ENCODE data around the gene ARL15. TPM values are rescaled to one million over a fixed set of nuclear protein-coding genes. Genes with fewer than 3 reads are reported as not detected.
"Not testable (repeated sequence)": the region's sequence is repeated elsewhere in the genome, so short reads cannot be mapped to it uniquely, and the experiment has no call there.

Gene ARL15
- polyA plus RNA-seq, 1 of the 3 experiments (the other 2 are of a cell fraction): 6.4 TPM

GRCh38 chr5:53856506-53856905 is 453.9 kb downstream of the ARL15 start (continued):
- TF ChIP-seq IRF3 (IDR thresholded peaks at IDR 0.05; ENCODE audit: low read depth, low read length): no peak
- TF ChIP-seq MAX (IDR thresholded peaks at IDR 0.05; ENCODE audit: low read depth): no peak
- no peak for TF ChIP-seq PBX3 (IDR thresholded peaks at IDR 0.05)
- TF ChIP-seq USF1 (IDR thresholded peaks at IDR 0.05; ENCODE audit: borderline replicate concordance, low read depth): no peak

GRCh38 chr5:53836851-53837430 is 473.4 kb downstream of the ARL15 start:
- H2AFZ ChIP-seq (ENCODE audit: low read depth); H3K79me2 ChIP-seq (ENCODE audit: insufficient read depth); H3K9me3 ChIP-seq; H3K36me3 ChIP-seq (replicated peaks in 1 of 2; ENCODE audit: control insufficient read depth in 1 of 2, insufficient read depth in 2 of 2, low read length in 1 of 2); POLR2A ChIA-PET; H3K27ac ChIP-seq (ENCODE audit: low read depth in 2 of 2, low read length in 1 of 2); H3K4me3 ChIP-seq (ENCODE audit: low read depth in 2 of 2, low read length in 1 of 2); H3K9me2 ChIP-seq; H4K20me1 ChIP-seq (ENCODE audit: insufficient read depth); H3K27me3 ChIP-seq (ENCODE audit: insufficient read depth); CTCF ChIA-PET; H3K4me1 ChIP-seq (ENCODE audit: control insufficient read depth in 1 of 2, insufficient read depth in 2 of 2, low read depth in 1 of 2, low read length in 1 of 2); H3K9ac ChIP-seq; DNase-seq; H3F3A ChIP-seq (replicated peaks; ENCODE audit: insufficient read depth); H3K4me2 ChIP-seq: not testable (repeated sequence)
- WGBS (ENCODE audit: low lambda C conversion rate): 53% methylated on average over 3 of the region's 19 CpGs

GRCh38 chr5:53834500-53834899 is 475.9 kb downstream of the ARL15 start:
- H2AFZ ChIP-seq (ENCODE audit: low read depth): no peak overlapping the region
- H4K20me1 ChIP-seq (ENCODE audit: insufficient read depth): no peaks in the 10 kb centered on the region
- H3K4me1 ChIP-seq (ENCODE audit: control insufficient read depth in 1 of 2, insufficient read depth in 2 of 2, low read depth in 1 of 2, low read length in 1 of 2): no peaks in the 10 kb centered on the region
- no peaks in the 10 kb centered on the region for H3K9me2 ChIP-seq
- CTCF ChIA-PET: no interaction called here
- H3K27me3 ChIP-seq (ENCODE audit: insufficient read depth): no peaks in the 10 kb centered on the region
- 0 out of 2 replicates have a peak, but pooled peaks cover 9% of the 10 kb centered on the region for H3K9me3 ChIP-seq
- H3K4me3 ChIP-seq (ENCODE audit: low read depth in 2 of 2, low read length in 1 of 2): no peak overlapping the region
- 66% methylated on average over 4 of the region's 4 CpGs for WGBS (ENCODE audit: low lambda C conversion rate)
- no peak overlapping the region for H3K4me2 ChIP-seq
- no peaks in the 10 kb centered on the region for H3F3A ChIP-seq (replicated peaks; ENCODE audit: insufficient read depth)
- no peaks in the 10 kb centered on the region for H3K36me3 ChIP-seq (replicated peaks in 1 of 2; ENCODE audit: control insufficient read depth in 1 of 2, insufficient read depth in 2 of 2, low read length in 1 of 2)
- H3K79me2 ChIP-seq (ENCODE audit: insufficient read depth): no peaks in the 10 kb centered on the region
- POLR2A ChIA-PET: no interaction called here
- H3K9ac ChIP-seq: no peak overlapping the region
- no peak overlapping the region for H3K27ac ChIP-seq (ENCODE audit: low read depth in 2 of 2, low read length in 1 of 2)
- no peak for TF ChIP-seq POLR2AphosphoS5 (IDR thresholded peaks at IDR 0.05; ENCODE audit: low read depth, low read length)
- TF ChIP-seq TAF1 (IDR thresholded peaks at IDR 0.05; ENCODE audit: borderline replicate concordance, low read depth, low read length): no peak
- TF ChIP-seq RFX5 (IDR thresholded peaks at IDR 0.05; ENCODE audit: low read length): no peak
- no peak for TF ChIP-seq SIN3A (IDR thresholded peaks at IDR 0.05; ENCODE audit: borderline replicate concordance, low read depth, low read length)
- no peak for TF ChIP-seq ELF1 (IDR thresholded peaks at IDR 0.05)
- no peak for TF ChIP-seq YY1 (IDR thresholded peaks at IDR 0.05; ENCODE audit: low read depth)
- no peak for DNase-seq

Small RNA genes lying within 50 kb of the gene (small RNA-seq; reads per million reads assigned to genes)
- 0 reads per million in 7 experiments for gene AC008873.1
- 0 reads per million in 7 experiments for gene MIR4459
- 0 to 4.1 (median 1.2) reads per million in 7 experiments for gene MIR581
- gene RNU6-272P: 0 reads per million in 7 experiments

Other genes starting within 250 kb of the ARL15 start
- gene HSPB3, start 145.1 kb upstream of the ARL15 start, polyA plus RNA-seq (2012; rRNA removed): 3.3 TPM in 2 replicates
- gene SNX18, start 207.2 kb upstream of the ARL15 start, polyA plus RNA-seq (2012; rRNA removed): 4.3 and 4.6 TPM in 2 replicates

Measured in SK-N-SH (cell line).